Measurements from ENCODE around the gene SPTBN1.
A peak's percentile ranks its signal among the peaks of the same experiment; 100 is the strongest.
"Not testable (repeated sequence)": the region's sequence is repeated elsewhere in the genome, so short reads cannot be mapped to it uniquely, and the experiment has no call there.

The SPTBN1 gene

DNA sequence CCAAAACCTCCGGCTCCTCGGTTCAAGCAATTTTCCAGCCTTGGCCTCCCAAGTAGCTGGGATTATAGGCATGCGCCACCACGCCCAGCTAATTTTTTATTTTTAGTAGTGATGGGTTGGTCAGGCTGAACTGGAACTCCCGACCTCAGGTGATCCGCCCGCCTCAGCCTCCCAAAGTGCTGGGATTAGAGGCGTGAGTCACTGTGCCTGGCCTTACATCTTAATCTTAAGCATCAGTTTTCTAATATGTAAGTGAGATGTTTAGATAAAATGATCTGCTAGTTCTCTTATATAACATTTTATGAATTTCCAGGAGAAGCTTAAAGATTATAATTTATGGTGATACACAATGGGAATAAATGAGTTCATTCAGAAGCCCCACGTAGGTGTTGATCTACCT lies 69.2 kb downstream of the SPTBN1 start:
- H3K4me3 ChIP-seq (ENCODE audit: control insufficient read depth, low read depth, low read length), result no peak overlapping the region
- TF ChIP-seq, protein P1, sequence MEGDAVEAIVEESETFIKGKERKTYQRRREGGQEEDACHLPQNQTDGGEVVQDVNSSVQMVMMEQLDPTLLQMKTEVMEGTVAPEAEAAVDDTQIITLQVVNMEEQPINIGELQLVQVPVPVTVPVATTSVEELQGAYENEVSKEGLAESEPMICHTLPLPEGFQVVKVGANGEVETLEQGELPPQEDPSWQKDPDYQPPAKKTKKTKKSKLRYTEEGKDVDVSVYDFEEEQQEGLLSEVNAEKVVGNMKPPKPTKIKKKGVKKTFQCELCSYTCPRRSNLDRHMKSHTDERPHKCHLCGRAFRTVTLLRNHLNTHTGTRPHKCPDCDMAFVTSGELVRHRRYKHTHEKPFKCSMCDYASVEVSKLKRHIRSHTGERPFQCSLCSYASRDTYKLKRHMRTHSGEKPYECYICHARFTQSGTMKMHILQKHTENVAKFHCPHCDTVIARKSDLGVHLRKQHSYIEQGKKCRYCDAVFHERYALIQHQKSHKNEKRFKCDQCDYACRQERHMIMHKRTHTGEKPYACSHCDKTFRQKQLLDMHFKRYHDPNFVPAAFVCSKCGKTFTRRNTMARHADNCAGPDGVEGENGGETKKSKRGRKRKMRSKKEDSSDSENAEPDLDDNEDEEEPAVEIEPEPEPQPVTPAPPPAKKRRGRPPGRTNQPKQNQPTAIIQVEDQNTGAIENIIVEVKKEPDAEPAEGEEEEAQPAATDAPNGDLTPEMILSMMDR (conservative IDR thresholded peaks at IDR 0.05; ENCODE audit: control insufficient read depth, insufficient read depth, low read depth, low read length), result no peak
- DNase-seq (ENCODE audit: low read depth), result no peak

DNA sequence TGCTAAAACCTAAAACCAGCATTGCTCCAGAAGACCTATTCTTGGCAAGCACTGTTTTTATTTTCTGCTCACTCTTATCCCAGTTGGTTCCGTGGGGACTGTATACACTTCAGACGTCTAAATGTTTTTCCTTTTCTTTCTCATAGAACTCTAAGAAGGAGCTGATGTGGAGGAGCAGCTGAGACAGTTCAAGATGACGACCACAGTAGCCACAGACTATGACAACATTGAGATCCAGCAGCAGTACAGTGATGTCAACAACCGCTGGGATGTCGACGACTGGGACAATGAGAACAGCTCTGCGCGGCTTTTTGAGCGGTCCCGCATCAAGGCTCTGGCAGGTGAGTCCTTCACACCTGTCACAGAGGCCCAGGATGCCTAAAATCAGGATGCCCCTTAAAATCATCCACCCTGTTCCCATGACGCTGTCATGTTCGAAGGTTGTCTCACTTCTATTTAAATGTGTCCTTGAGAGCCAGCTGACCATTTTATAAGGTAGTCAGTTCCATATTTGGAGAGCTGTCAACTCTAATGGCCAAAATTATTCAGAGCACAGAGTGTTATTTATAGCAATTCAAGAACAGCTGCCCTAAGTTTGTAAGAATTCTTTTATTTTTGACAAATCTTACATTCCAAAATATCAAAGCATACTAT lies 70.2 kb downstream of the SPTBN1 start:
- TF ChIP-seq, protein P1 (conservative IDR thresholded peaks at IDR 0.05; ENCODE audit: control insufficient read depth, insufficient read depth, low read depth, low read length), result no peak
- DNase-seq (ENCODE audit: low read depth), result no peak
- H3K4me3 ChIP-seq (ENCODE audit: control insufficient read depth, low read depth, low read length), result no peak overlapping the region

DNA sequence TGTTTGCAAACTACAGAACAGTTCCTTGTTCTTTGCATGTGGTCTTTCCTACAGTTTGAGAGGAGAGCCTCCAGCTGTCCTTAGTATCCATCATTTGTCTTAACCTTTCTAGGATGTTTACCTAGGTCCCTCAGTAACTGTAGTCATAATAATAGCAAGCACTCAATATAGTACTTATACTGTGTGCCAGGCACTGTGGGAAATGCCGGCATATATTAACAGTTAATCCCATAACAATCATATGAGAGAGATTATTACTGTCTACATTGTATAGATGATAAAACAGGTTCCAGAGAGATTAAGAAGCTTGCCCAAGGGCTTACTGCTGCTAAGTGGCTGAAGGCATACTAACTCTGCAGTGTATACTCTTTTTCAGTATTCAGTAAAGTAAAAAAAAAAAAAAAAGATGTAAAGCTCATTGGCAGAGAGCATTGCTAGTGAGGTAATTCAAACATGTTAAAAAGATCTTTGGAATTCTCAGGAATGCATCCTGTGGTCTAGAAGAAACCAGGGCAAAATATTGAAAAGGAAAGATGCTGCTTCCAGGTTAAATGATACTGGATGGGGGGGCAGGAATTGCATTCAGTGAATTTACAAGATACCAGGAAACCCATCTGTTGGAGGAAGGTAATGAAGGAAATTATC lies 72.3 kb downstream of the SPTBN1 start:
- no peak overlapping the region for H3K4me3 ChIP-seq (ENCODE audit: control insufficient read depth, low read depth, low read length)
- TF ChIP-seq, protein P1 (conservative IDR thresholded peaks at IDR 0.05; ENCODE audit: control insufficient read depth, insufficient read depth, low read depth, low read length), result no peak
- DNase-seq (ENCODE audit: low read depth), result peak; percentile 40

DNA sequence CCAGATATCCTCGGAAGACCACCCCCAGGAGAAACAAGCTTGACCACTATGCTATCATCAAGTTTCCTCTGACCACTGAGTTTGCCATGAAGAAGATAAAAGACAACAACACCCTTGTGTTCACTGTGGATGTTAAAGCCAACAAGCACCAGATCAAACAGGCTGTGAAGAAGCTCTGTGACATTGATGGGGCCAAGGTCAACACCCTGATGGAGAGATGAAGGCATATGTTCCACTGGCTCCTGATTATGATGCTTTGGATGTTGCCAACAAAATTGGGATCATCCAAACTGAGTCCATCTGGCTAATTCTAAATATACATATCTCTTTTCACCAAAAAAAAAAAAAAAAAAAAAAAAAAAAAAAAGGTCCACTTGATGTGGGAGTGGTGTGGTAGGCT lies 73.4 kb downstream of the SPTBN1 start:
- H3K4me3 ChIP-seq (ENCODE audit: control insufficient read depth, low read depth, low read length); DNase-seq (ENCODE audit: low read depth): not testable (repeated sequence)

DNA sequence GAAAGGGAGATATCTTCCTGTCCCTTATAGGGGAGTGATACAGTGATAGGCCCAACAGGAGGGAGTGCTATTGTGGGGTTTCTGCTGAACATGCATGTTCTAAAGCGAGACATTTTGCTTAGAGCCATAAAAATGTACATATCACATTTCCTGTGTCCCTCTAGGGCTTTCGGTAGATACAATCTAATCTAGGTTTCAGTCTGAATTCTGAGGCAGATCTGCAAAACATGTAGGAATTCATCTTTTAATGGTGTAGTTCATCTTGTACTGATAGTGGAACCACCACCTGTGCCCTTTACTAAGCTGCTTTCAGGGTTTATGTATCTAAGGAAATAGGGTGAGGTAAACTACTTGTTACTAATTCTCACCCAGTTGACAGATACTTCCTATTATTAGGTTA lies 73.8 kb downstream of the SPTBN1 start:
- no peak for DNase-seq (ENCODE audit: low read depth)
- H3K4me3 ChIP-seq (ENCODE audit: control insufficient read depth, low read depth, low read length), result no peak overlapping the region
- TF ChIP-seq, protein P1 (conservative IDR thresholded peaks at IDR 0.05; ENCODE audit: control insufficient read depth, insufficient read depth, low read depth, low read length), result no peak

DNA sequence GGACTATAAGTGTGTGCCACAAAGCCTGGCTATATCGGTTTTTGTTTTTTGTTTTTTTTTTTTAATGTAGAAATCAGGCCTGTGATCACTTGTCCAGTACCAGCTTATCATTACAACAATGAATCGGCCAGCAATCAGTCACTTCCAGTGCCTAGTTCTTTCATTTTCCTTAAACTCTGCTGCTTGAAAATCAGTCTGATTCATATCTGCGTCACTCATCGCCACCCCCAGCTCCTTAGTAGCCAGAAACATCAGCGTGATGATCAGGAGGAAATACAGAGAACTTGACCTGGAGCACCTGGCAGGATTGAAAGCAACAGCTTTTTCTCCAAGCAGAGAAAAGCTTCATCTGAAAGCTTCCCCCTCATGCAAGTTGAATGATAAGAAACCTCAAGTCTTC lies 75.4 kb downstream of the SPTBN1 start:
- H3K4me3 ChIP-seq (ENCODE audit: control insufficient read depth, low read depth, low read length), result no peak overlapping the region
- TF ChIP-seq, protein P1 (conservative IDR thresholded peaks at IDR 0.05; ENCODE audit: control insufficient read depth, insufficient read depth, low read depth, low read length), result no peak
- DNase-seq (ENCODE audit: low read depth), result peak; percentile 87

DNA sequence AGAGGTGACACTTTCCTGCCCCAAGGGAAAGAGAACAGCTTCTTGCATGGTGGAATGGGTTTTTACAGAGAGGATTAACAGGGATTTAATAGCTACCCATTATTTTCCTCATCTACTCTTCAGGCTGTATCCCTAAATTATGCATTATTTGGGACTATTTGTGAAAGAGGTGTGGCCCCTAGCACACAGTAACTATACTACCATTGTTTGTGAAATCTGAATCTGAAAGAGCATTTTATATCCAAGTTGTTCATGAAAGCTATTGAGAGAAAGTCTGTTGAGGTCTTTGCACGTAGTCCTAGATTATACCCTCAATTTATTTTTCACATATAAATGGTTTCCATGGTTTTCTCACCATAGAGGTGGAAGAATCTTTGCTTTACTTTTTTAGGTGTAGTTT lies 78.1 kb downstream of the SPTBN1 start:
- TF ChIP-seq, protein P1 (conservative IDR thresholded peaks at IDR 0.05; ENCODE audit: control insufficient read depth, insufficient read depth, low read depth, low read length), result no peak
- no peak for DNase-seq (ENCODE audit: low read depth)
- H3K4me3 ChIP-seq (ENCODE audit: control insufficient read depth, low read depth, low read length), result no peak overlapping the region
